ENCODE measurements around the gene MCCC2.
"Not testable (repeated sequence)": the region's sequence is repeated elsewhere in the genome, so short reads cannot be mapped to it uniquely, and the experiment has no call there.

MCCC2 gene

DNA sequence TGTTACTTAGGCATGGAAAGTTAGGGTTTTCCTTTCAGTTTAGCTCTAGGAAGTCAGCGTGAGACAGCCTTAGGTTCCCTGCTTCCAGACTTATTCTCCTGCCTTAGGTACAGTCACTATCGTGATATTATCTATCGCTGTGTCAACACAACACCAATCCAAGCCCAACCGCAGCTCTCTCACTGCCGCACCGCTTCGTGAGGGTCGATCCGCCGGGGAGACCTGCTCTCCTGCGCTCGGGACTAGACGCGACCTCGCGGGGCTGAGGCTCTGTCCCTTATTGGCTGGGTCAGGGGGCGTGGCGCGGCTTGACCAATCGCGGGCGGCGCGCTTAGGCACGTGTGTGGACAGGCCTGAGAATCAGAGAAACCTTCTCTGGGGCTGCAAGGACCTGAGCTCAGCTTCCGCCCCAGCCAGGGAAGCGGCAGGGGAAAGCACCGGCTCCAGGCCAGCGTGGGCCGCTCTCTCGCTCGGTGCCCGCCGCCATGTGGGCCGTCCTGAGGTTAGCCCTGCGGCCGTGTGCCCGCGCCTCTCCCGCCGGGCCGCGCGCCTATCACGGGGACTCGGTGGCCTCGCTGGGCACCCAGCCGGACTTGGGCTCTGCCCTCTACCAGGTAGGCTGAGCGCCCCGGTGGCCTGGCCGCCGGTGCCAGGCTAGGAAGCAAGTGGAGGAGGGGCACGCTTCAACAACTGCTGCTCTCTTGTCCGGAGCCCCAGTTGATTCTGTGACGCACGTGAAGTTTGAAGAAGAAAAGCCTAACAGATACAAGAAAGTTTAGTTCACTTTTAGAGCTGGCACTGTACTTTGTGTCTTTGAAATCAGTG lies at the start of gene MCCC2:
Gene MCCC2 (plus strand): TSS at position 400 of the 825 bp plus-strand sequence. CDS start 86 bp downstream, at position 486.
- DNase-seq = peak; percentile 81

GRCh38 chr5:71537687-71538086 lies 49.5 kb upstream of the MCCC2 start:
- no peak for DNase-seq

DNA sequence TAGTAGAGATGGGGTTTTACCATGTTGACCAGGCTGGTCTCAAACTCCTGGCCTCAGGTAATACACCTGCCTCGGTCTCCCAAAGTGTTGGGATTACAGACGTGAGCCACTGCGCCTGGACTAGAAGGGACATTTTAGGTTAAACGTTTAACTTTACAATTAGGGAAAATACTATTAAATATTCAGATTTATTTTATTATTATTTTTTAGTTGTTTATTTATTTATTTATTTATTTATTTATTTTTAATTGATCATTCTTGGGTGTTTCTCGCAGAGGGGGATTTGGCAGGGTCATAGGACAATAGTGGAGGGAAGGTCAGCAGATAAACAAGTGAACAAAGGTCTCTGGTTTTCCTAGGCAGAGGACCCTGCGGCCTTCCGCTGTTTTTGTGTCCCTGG lies 36.3 kb upstream of the MCCC2 start:
- DNase-seq = not testable (repeated sequence)

GRCh38 chr5:71551582-71551981 lies 35.6 kb upstream of the MCCC2 start:
- not testable (repeated sequence) for DNase-seq

GRCh38 chr5:71552026-71552749 lies 35.0 kb upstream of the MCCC2 start:
- not testable (repeated sequence) for DNase-seq

GRCh38 chr5:71563161-71563560 lies 24.0 kb upstream of the MCCC2 start:
- DNase-seq = no peak

DNA sequence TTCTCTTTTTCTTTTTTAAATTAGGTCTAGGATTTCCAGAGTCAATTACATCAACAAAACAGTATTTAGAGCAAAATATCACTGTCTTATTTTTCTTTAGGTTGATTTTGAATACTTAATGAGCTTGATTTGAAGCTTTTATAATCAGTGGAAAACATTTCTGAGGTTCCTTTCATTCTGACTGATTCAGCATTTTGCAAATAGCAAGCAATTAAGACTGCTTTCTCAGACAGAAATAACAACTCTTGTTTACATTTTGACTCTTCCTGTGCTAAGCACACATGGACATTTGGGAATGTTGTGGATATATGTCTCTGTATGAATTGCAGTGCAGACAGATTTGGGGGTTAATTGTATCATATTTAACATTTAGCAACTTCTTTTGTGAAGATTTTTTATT lies 22.2 kb upstream of the MCCC2 start:
- DNase-seq = no peak

- no peak for DNase-seq
These were observed 17.2 kb upstream of the MCCC2 start for GRCh38 chr5:71569748-71570509.

DNA sequence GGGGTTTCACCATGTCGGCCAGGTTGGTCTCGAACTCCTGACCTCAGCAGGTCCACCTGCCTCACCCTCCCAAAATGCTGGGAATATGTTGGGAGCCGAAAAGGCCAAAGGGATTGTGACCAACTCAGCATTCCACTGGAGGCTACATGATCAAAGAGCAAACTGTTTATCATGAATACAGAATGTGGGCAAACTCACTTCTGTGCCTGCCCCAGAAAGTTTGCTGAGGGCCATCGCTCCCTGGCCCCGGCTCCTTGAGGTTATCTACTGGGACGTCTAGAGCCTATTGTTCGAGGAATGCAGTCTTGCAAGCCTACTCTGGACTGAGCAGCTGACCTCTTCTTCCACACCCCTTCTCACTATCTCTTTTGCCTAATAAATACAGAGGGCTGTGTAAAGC lies 15.3 kb upstream of the MCCC2 start:
- DNase-seq = not testable (repeated sequence)

DNA sequence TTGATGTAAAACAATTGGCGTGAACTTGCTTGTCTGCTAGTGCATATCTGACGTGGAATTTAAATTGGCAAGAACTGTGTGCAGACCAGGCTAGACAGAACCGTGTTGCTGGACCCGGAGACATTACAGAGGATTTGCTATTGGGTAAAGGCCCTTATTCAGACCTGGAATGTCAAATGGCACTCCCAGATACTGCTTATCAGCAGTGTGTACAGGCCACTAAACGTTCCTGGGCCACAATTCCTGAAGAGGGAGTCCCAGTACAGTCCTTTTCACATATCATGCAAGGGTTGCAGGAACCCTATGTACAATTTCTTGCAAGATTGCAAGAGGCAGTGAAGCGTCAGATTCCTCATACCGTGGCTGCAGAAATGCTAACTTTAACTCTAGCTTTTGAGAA lies 13.5 kb upstream of the MCCC2 start:
- DNase-seq = no peak

DNA sequence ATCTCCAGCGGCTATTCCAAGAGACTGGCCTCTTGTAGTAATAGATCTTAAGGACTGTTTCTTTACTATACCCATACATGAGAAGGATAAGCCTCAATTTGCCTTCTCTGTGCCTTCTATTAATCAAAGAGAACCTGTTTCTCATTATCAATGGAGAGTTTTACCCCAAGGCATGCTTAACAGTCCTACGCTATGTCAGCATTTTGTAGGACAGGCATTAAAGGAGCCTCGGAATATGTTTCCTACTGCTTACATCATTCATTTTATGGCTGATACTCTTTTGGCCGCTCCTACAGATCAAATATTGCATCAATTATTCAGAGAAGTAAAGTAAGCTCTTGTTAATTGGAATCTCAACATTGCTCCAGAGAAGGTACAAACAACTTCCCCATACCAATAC lies 11.6 kb upstream of the MCCC2 start:
- DNase-seq = not testable (repeated sequence)

GRCh38 chr5:71576241-71576640 lies 10.9 kb upstream of the MCCC2 start:
- no peak for DNase-seq

DNA sequence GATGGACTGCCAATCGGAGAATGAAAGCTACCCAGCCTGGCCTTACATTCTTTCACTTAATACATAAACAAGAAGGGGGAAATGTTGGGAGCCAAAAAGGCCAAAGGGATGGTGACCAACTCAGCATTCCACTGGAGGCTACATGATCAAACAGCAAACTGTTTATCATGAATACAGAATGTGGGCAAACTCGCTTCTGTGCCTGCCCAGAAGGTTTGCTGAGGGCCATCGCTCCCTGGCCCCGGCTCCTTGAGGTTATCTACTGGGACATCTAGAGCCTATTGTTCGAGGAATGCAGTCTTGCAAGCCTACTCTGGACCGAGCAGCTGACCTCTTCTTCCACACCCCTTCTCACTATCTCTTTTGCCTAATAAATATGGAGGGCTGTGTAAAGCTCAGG lies 9.3 kb upstream of the MCCC2 start:
- DNase-seq = not testable (repeated sequence)

GRCh38 chr5:71582945-71583584 lies 4.1 kb upstream of the MCCC2 start:
- DNase-seq = no peak

- no peak for DNase-seq
These were observed 844 bp upstream of the MCCC2 start for GRCh38 chr5:71586052-71586940.

DNA sequence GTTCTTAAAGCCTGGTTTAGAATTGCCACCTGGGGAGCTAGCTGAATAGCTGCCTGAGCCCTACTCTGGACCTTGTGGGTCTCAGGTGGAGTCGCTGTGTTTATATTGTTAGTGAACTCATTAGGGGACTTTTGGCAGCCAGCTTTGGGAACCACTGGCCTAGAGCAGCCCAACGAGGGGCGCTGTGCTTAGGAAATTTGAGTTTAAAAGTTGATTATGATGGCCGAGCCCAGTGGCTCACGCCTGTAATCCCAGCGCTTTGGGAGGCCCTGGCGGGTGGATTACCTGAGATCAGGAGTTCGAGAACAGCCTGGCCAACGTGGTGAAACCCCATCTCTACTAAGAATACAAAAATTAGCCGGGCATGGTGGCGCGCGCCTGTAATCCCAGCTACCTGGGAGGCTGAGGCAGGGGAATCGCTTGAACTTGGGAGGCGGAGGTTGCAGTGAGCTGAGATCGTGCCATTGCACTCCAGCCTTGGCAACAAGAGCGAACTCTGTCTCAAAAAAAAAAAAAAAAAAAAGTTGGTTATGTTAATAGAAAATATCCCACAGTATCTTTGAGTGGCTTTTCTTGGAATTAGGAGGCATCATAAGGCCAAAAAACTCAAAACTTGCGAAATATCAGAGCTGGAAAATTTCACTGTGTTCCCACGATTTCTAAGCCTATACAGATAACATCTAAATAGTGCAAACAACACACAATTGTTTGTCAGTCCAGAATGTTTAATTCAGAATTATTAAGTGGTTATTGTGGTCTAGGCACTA lies 809 bp downstream of the MCCC2 start:
- DNase-seq = no peak

DNA sequence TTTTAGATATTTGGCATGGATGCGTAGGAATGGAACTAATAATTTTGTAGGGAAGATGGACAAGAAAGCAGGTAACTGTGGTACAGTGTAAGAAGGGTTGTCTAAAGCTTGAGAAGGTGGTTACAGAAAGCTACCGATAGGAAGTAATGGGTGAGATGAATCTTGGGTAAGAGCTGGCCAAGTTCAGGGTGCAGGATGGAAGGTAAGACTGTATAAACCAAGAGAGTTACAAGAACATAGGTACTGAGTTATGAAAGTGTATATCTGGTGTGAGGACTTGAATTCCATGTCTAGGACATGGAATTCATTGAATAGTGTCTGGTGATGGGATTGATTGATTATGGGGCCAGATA lies 1.4 kb downstream of the MCCC2 start:
- DNase-seq = no peak

GRCh38 chr5:71589903-71590302 lies 2.8 kb downstream of the MCCC2 start:
- no peak for DNase-seq

GRCh38 chr5:71591100-71591499 lies 4.0 kb downstream of the MCCC2 start:
- no peak for DNase-seq

DNA sequence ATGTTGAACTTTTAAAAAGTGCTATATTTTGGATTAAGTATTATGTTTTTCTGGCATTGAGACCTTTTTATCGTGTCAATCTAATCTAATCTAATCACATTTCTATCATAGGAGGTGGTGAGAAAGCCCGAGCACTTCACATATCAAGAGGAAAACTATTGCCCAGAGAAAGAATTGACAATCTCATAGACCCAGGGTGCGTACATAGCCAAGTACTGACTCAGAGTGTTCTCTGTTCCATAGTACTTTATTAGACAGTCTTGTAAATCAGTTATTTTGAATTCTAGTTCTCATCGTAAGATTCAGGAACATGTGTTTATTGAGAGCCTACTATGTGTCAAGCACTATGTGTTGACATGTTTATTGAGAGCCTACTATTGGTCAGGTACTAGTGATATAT lies 9.0 kb downstream of the MCCC2 start:
- no peak for DNase-seq

DNA sequence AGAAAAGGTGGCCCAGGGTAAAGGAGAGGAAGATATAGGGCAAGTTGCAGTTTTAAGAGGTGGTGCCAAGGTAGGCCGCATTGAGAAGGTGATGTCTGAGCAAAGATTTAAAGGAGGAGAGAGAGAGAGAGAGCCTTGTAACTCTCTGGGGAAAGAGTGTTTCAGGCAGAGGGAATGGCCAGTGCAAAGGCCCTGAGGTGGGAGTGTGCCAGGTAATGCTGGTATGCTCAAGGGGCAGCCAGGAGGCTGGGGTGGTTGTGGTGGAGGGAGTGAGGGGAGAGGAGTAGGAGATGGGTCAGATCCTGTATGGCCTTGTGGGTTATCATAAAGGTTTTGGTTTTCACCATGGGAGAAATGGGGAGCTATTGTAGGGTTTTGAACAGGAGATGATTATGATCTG lies 9.9 kb downstream of the MCCC2 start:
- DNase-seq = no peak

Measured in NCI-H1694 treated with DMSO at 0.1 percent for 48 hours (cell line).